GM23338 (cell line): ENCODE results near the gene MYADM. TPM values are rescaled to one million over a fixed set of nuclear protein-coding genes. Genes with fewer than 3 reads are reported as not detected.

Experiments
- CREB1 ChIP-seq: fragments of 250-450 bp; sonication (Bioruptor Pico); IDR thresholded peaks from 2 replicates; pipeline ENCODE4 v1.5.0; 2020; ENCODE audit warnings: low read depth, mild to moderate bottlenecking, moderate library complexity
- CTCF ChIP-seq, 2 experiments: fragments of 200-600 bp in 1 of 2; sonication (generic) in 1 of 2; conservative IDR thresholded peaks; 2 replicates each; pipeline versions ENCODE4 v1.5.1 to v1.6.1; 2016 to 2017; ENCODE audit warnings: antibody characterized with exemption in 2 of 2, low read depth in 2 of 2, mild to moderate bottlenecking in 2 of 2, moderate library complexity in 1 of 2
- ETS1 ChIP-seq: IDR thresholded peaks from 2 replicates; pipeline ENCODE4 v1.6.1; 2016; ENCODE audit warnings: antibody characterized with exemption
- EZH2 ChIP-seq: fragments of 200-600 bp; sonication (generic); IDR thresholded peaks from one replicate; pipeline ENCODE4 v1.8.0; 2017; ENCODE audit warnings: antibody characterized with exemption, mild to moderate bottlenecking, low read depth; ENCODE audit not compliant: unreplicated experiment
- EZH2phosphoT487 ChIP-seq: fragments of 200-600 bp; sonication (generic); IDR thresholded peaks from one replicate; pipeline ENCODE4 v1.8.1; 2018; ENCODE audit warnings: antibody characterized with exemption; ENCODE audit not compliant: unreplicated experiment
- NANOG ChIP-seq: IDR thresholded peaks from 2 replicates; pipeline ENCODE4 v1.6.1; 2016; ENCODE audit warnings: antibody characterized with exemption, borderline replicate concordance
- ZNF114 ChIP-seq: fragments of 250-450 bp; sonication (Bioruptor Pico); IDR thresholded peaks from 2 replicates; pipeline ENCODE4 v1.5.0; 2020; ENCODE audit warnings: mild to moderate bottlenecking, moderate library complexity
- polyA plus RNA-seq: library from polyadenylated mRNA; unstranded; fragments of >200 nt; fragmentation: Nextera tagmentation; extraction: Ambion mirVana; gene quantifications from 2 replicates; pipeline ENCODE4 v1.2.1, GENCODE V29; 2016
- total RNA-seq: library from RNA; depleted of rRNA; stranded (reverse); fragments of >200 nt; shearing (Covaris generic); gene quantifications from 2 replicates; pipeline ENCODE4 v1.2.3, GENCODE V29; 2014
- TF ChIP-seq, protein P1 (sequence below): fragments of 250-450 bp; sonication (Bioruptor Pico); IDR thresholded peaks from 2 replicates; pipeline ENCODE4 v1.5.0; 2020; ENCODE audit warnings: mild to moderate bottlenecking, moderate library complexity

MYADM gene
- total and polyA plus RNA-seq, 2 experiments from 2014 or later: 49.9 to 57.1 TPM

DNA sequence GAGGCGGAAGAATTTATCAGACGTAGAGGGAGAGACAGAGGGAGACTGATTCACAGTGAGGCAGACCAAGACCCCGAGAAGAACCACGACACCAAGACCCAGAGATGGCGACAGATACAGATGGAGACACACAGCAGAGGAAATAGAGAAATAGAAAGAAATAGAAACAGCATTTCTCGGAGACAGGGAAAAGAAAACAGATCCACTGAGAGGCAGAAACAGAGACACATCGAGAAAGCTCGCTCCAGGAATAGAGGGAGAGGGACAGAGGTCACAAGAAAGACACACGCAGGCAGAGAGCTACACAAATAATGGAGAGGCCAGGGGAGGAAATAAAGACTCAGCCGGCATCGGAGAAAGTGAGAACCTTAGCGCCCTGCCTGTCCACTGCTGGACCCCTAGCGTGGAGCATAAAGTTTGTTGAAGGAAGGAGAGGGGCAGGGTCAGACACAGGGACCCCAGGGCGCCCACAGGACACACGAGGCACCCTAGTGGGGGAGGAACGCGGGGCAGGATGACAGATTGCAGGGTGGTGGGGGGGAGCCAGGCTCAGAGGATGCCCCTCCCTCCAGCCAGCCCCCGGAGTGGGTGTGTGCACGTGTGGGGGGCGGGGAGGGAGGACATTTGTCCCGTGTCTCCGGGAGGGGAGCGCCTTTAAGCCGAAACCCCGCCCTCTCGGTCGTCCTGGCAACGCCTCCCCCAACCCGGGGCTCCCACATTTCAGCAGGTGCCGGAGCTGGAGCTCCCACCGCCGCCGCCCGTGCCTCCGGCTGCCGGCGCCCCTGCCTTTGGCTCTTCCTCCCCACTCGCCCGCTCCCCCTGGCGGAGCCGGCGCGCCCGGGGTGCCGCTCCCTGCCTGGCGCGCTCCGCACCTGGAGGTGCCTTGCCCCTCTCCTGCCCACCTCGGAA is 14.1 kb downstream of the MYADM start, which contains the start of gene PRKCG (continued):
- TF ChIP-seq, protein P1, sequence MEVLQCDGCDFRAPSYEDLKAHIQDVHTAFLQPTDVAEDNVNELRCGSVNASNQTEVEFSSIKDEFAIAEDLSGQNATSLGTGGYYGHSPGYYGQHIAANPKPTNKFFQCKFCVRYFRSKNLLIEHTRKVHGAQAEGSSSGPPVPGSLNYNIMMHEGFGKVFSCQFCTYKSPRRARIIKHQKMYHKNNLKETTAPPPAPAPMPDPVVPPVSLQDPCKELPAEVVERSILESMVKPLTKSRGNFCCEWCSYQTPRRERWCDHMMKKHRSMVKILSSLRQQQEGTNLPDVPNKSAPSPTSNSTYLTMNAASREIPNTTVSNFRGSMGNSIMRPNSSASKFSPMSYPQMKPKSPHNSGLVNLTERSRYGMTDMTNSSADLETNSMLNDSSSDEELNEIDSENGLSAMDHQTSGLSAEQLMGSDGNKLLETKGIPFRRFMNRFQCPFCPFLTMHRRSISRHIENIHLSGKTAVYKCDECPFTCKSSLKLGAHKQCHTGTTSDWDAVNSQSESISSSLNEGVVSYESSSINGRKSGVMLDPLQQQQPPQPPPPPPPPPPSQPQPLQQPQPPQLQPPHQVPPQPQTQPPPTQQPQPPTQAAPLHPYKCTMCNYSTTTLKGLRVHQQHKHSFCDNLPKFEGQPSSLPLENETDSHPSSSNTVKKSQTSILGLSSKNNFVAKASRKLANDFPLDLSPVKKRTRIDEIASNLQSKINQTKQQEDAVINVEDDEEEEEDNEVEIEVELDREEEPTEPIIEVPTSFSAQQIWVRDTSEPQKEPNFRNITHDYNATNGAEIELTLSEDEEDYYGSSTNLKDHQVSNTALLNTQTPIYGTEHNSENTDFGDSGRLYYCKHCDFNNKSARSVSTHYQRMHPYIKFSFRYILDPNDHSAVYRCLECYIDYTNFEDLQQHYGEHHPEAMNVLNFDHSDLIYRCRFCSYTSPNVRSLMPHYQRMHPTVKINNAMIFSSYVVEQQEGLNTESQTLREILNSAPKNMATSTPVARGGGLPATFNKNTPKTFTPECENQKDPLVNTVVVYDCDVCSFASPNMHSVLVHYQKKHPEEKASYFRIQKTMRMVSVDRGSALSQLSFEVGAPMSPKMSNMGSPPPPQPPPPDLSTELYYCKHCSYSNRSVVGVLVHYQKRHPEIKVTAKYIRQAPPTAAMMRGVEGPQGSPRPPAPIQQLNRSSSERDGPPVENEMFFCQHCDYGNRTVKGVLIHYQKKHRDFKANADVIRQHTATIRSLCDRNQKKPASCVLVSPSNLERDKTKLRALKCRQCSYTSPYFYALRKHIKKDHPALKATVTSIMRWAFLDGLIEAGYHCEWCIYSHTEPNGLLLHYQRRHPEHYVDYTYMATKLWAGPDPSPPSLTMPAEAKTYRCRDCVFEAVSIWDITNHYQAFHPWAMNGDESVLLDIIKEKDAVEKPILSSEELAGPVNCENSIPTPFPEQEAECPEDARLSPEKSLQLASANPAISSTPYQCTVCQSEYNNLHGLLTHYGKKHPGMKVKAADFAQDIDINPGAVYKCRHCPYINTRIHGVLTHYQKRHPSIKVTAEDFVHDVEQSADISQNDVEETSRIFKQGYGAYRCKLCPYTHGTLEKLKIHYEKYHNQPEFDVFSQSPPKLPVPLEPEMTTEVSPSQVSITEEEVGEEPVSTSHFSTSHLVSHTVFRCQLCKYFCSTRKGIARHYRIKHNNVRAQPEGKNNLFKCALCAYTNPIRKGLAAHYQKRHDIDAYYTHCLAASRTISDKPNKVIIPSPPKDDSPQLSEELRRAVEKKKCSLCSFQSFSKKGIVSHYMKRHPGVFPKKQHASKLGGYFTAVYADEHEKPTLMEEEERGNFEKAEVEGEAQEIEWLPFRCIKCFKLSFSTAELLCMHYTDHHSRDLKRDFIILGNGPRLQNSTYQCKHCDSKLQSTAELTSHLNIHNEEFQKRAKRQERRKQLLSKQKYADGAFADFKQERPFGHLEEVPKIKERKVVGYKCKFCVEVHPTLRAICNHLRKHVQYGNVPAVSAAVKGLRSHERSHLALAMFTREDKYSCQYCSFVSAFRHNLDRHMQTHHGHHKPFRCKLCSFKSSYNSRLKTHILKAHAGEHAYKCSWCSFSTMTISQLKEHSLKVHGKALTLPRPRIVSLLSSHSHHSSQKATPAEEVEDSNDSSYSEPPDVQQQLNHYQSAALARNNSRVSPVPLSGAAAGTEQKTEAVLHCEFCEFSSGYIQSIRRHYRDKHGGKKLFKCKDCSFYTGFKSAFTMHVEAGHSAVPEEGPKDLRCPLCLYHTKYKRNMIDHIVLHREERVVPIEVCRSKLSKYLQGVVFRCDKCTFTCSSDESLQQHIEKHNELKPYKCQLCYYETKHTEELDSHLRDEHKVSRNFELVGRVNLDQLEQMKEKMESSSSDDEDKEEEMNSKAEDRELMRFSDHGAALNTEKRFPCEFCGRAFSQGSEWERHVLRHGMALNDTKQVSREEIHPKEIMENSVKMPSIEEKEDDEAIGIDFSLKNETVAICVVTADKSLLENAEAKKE (CRISPR knock-in tag): no peak
- peak; percentile 21; the same call in 1 of the 2 replicates for TF ChIP-seq ETS1
- TF ChIP-seq EZH2phosphoT487: no peak
- TF ChIP-seq CREB1 (CRISPR knock-in tag): no peak
- no peak for TF ChIP-seq ZNF114 (CRISPR knock-in tag)
- no peak for TF ChIP-seq NANOG
- no peak for TF ChIP-seq EZH2
- TF ChIP-seq CTCF (conservative IDR thresholded peaks at IDR 0.05; ENCODE audit: low read depth in 2 of 2): peak; percentile 35 to 57; a peak in 2 of 4 replicates
